ENCODE measurements around the gene MAF. TPM values are rescaled to one million over a fixed set of nuclear protein-coding genes. Genes with fewer than 3 reads are reported as not detected.

MAF gene
- total and polyA plus RNA-seq, 2 donors (not counting 1 experiment from before 2014, with no cell fraction given), result 6.6 to 27.7 TPM

GRCh38 chr16:79640513-79641360, 40.2 kb upstream of the MAF start:
- Histone ChIP-seq H3K79me2 (ENCODE audit: control insufficient read depth, insufficient read depth, low read length) (no peaks in the 10 kb centered on the region), H3K27me3 (ENCODE audit: control insufficient read depth, insufficient read depth, low read length) (no peaks in the 10 kb centered on the region), H3K4me1 (ENCODE audit: control insufficient read depth, extremely low read depth, insufficient read depth, low read length) (no peaks in the 10 kb centered on the region), H3K9ac (ENCODE audit: insufficient read depth, low read length) (no peak overlapping the region), H3K27ac (ENCODE audit: insufficient read depth, low read length) (no peak overlapping the region), H3K36me3 (ENCODE audit: control insufficient read depth, insufficient read depth, low read length) (no peaks in the 10 kb centered on the region), H2AFZ (ENCODE audit: low read length) (peak overlapping the region; percentile 45), H3K9me3 (ENCODE audit: control insufficient read depth, insufficient read depth, low read depth, low read length) (no peaks in the 10 kb centered on the region), H4K20me1 (ENCODE audit: control insufficient read depth, extremely low read depth, insufficient read depth, low read length) (no peaks in the 10 kb centered on the region), H3K4me3 (replicated peaks in 1 of 4; ENCODE audit: control extremely low read depth in 1 of 4, insufficient read depth in 1 of 4, low read depth in 3 of 4, low read length in 4 of 4) (peak overlapping the region in 2 of 4 experiments; percentile 22 to 25), H3K4me2 (ENCODE audit: extremely low read depth, insufficient read depth, low read length) (peak overlapping the region; percentile 75)
- DNase-seq (ENCODE audit: low read depth in 2 of 2), result peak; percentile 45 to 58
- no peak for TF ChIP-seq EZH2 (IDR thresholded peaks at IDR 0.05; ENCODE audit: low read length, missing control alignments)
- TF ChIP-seq, protein P1, sequence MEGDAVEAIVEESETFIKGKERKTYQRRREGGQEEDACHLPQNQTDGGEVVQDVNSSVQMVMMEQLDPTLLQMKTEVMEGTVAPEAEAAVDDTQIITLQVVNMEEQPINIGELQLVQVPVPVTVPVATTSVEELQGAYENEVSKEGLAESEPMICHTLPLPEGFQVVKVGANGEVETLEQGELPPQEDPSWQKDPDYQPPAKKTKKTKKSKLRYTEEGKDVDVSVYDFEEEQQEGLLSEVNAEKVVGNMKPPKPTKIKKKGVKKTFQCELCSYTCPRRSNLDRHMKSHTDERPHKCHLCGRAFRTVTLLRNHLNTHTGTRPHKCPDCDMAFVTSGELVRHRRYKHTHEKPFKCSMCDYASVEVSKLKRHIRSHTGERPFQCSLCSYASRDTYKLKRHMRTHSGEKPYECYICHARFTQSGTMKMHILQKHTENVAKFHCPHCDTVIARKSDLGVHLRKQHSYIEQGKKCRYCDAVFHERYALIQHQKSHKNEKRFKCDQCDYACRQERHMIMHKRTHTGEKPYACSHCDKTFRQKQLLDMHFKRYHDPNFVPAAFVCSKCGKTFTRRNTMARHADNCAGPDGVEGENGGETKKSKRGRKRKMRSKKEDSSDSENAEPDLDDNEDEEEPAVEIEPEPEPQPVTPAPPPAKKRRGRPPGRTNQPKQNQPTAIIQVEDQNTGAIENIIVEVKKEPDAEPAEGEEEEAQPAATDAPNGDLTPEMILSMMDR (conservative IDR thresholded peaks at IDR 0.05 in 1 of 2, IDR thresholded peaks at IDR 0.05 in 1 of 2; ENCODE audit: low read depth in 1 of 2, low read length in 2 of 2), result no peak

- H3K79me2 ChIP-seq (ENCODE audit: control insufficient read depth, insufficient read depth, low read length), result no peaks in the 10 kb centered on the region
- no peak overlapping the region for H3K9ac ChIP-seq (ENCODE audit: insufficient read depth, low read length)
- no peak overlapping the region for H2AFZ ChIP-seq (ENCODE audit: low read length)
- no peaks in the 10 kb centered on the region for H3K9me3 ChIP-seq (ENCODE audit: control insufficient read depth, insufficient read depth, low read depth, low read length)
- no peaks in the 10 kb centered on the region for H4K20me1 ChIP-seq (ENCODE audit: control insufficient read depth, extremely low read depth, insufficient read depth, low read length)
- no peaks in the 10 kb centered on the region for H3K36me3 ChIP-seq (ENCODE audit: control insufficient read depth, insufficient read depth, low read length)
- H3K4me1 ChIP-seq (ENCODE audit: control insufficient read depth, extremely low read depth, insufficient read depth, low read length), result no peaks in the 10 kb centered on the region
- no peak overlapping the region for H3K4me3 ChIP-seq (replicated peaks in 1 of 4; ENCODE audit: control extremely low read depth in 1 of 4, insufficient read depth in 1 of 4, low read depth in 3 of 4, low read length in 4 of 4)
- no peak overlapping the region for H3K4me2 ChIP-seq (ENCODE audit: extremely low read depth, insufficient read depth, low read length)
- TF ChIP-seq, protein P1 (conservative IDR thresholded peaks at IDR 0.05 in 1 of 2, IDR thresholded peaks at IDR 0.05 in 1 of 2; ENCODE audit: low read depth in 1 of 2, low read length in 2 of 2), result no peak
- no peak for TF ChIP-seq EZH2 (IDR thresholded peaks at IDR 0.05; ENCODE audit: low read length, missing control alignments)
- no peaks in the 10 kb centered on the region for H3K27me3 ChIP-seq (ENCODE audit: control insufficient read depth, insufficient read depth, low read length)
- peak in 1 of 2 donors; percentile 15 for DNase-seq (ENCODE audit: low read depth in 2 of 2)
- H3K27ac ChIP-seq (ENCODE audit: insufficient read depth, low read length), result no peak overlapping the region
These were observed 39.2 kb upstream of the MAF start for GRCh38 chr16:79639576-79640311.

- H3K9ac ChIP-seq (ENCODE audit: insufficient read depth, low read length), result no peak overlapping the region
- no peaks in the 10 kb centered on the region for H3K36me3 ChIP-seq (ENCODE audit: control insufficient read depth, insufficient read depth, low read length)
- H2AFZ ChIP-seq (ENCODE audit: low read length), result no peak overlapping the region
- H3K4me3 ChIP-seq (replicated peaks in 1 of 4; ENCODE audit: control extremely low read depth in 1 of 4, insufficient read depth in 1 of 4, low read depth in 3 of 4, low read length in 4 of 4), result no peak overlapping the region
- H3K4me1 ChIP-seq (ENCODE audit: control insufficient read depth, extremely low read depth, insufficient read depth, low read length), result no peaks in the 10 kb centered on the region
- H3K27ac ChIP-seq (ENCODE audit: insufficient read depth, low read length), result no peak overlapping the region
- H3K79me2 ChIP-seq (ENCODE audit: control insufficient read depth, insufficient read depth, low read length), result no peaks in the 10 kb centered on the region
- no peaks in the 10 kb centered on the region for H3K27me3 ChIP-seq (ENCODE audit: control insufficient read depth, insufficient read depth, low read length)
- no peak overlapping the region for H3K4me2 ChIP-seq (ENCODE audit: extremely low read depth, insufficient read depth, low read length)
- no peaks in the 10 kb centered on the region for H4K20me1 ChIP-seq (ENCODE audit: control insufficient read depth, extremely low read depth, insufficient read depth, low read length)
- H3K9me3 ChIP-seq (ENCODE audit: control insufficient read depth, insufficient read depth, low read depth, low read length), result no peaks in the 10 kb centered on the region
- no peak for DNase-seq (ENCODE audit: low read depth in 2 of 2)
- TF ChIP-seq, protein P1 (conservative IDR thresholded peaks at IDR 0.05 in 1 of 2, IDR thresholded peaks at IDR 0.05 in 1 of 2; ENCODE audit: low read depth in 1 of 2, low read length in 2 of 2), result no peak
- TF ChIP-seq EZH2 (IDR thresholded peaks at IDR 0.05; ENCODE audit: low read length, missing control alignments), result no peak
These were observed 37.8 kb upstream of the MAF start for GRCh38 chr16:79638386-79638785.
